K562 (cell line): ENCODE measurements around the gene CD8A.

Experiments
- CTCF ChIP-seq, 3 experiments: IDR thresholded peaks in 2 of 3; conservative IDR thresholded peaks in 1 of 3; 2 replicates each; pipeline ENCODE4 v1.5.1; 2011 to 2012; ENCODE audit warnings: low read length in 3 of 3, mild to moderate bottlenecking in 3 of 3, control low read depth in 2 of 3, improper control_type of control experiment in 1 of 3, inconsistent platforms in 1 of 3, low read depth in 1 of 3, mixed read lengths in 1 of 3, moderate library complexity in 1 of 3; ENCODE audit not compliant: insufficient read depth in 2 of 3
- ELK3 ChIP-seq: fragments of 450-650 bp; formaldehyde crosslinking; IDR thresholded peaks from 2 replicates; pipeline ENCODE4 v1.4.0; 2020; ENCODE audit warnings: mild to moderate bottlenecking

- TF ChIP-seq CTCF (IDR thresholded peaks at IDR 0.05 in 2 of 3, conservative IDR thresholded peaks at IDR 0.05 in 1 of 3; ENCODE audit: insufficient read depth in 2 of 3, low read depth in 1 of 3, low read length in 3 of 3) (no peak), ELK3 (CRISPR knock-in tag) (no peak)
Observed at GRCh38 chr2:86821842-86822241, 31.1 kb upstream of the CD8A start.
